Thymus (tissue), 14 donors: ENCODE measurements around the gene SINHCAF. TPM values are rescaled to one million over a fixed set of nuclear protein-coding genes. Genes with fewer than 3 reads are reported as not detected.
"Not testable (repeated sequence)": the region's sequence is repeated elsewhere in the genome, so short reads cannot be mapped to it uniquely, and the experiment has no call there.

Experiments
- DNase-seq, 9 donors: peaks; one replicate each; pipeline ENCODE4 v3.0.0-alpha.2; 2013; ENCODE audit warnings: low spot score in 9 of 9, low read depth in 6 of 9, missing footprints in 1 of 9
- H3K27ac ChIP-seq, 2 donors: one replicate each; pipeline ENCODE4 v1.5.1; 2013; ENCODE audit warnings: control low read depth in 1 of 2, low read depth in 1 of 2, low read length in 1 of 2, mild to moderate bottlenecking in 1 of 2, moderate library complexity in 1 of 2
- H3K27me3 ChIP-seq, 2 donors: one replicate each; pipeline ENCODE4 v1.5.1; 2013; ENCODE audit warnings: low read length in 1 of 2; ENCODE audit not compliant: control insufficient read depth in 2 of 2, insufficient read depth in 1 of 2
- H3K36me3 ChIP-seq, 2 donors: one replicate each; pipeline ENCODE4 v1.5.1; 2013; ENCODE audit warnings: low read length in 1 of 2, mild to moderate bottlenecking in 1 of 2, moderate library complexity in 1 of 2; ENCODE audit not compliant: control insufficient read depth in 2 of 2, insufficient read depth in 2 of 2
- H3K4me1 ChIP-seq, 2 donors: one replicate each; pipeline ENCODE4 v1.5.1; 2013; ENCODE audit warnings: low read length in 2 of 2; ENCODE audit not compliant: control insufficient read depth in 2 of 2, insufficient read depth in 2 of 2
- H3K4me3 ChIP-seq, 2 donors: one replicate each; pipeline ENCODE4 v1.5.1; 2013; ENCODE audit warnings: low read length in 2 of 2, control low read depth in 1 of 2, mild to moderate bottlenecking in 1 of 2
- H3K9me3 ChIP-seq, 2 donors: one replicate each; pipeline ENCODE4 v1.5.1; 2013; ENCODE audit warnings: low read length in 1 of 2, mild to moderate bottlenecking in 1 of 2; ENCODE audit not compliant: control insufficient read depth in 2 of 2, insufficient read depth in 1 of 2
- WGBS: extraction: QIAGEN DNeasy Blood & Tissue Kit; methylation state at CpG from one replicate; pipeline ENCODE4 v1.1.7; 2013; 5-methylcytosine and 5-hydroxymethylcytosine counted together
- long read RNA-seq, 10 donors: transcript quantifications; one replicate each; lab custom pipeline, GENCODE V29; 2026
- polyA plus RNA-seq: library from polyadenylated mRNA; stranded (reverse); fragments of 200-250 nt; gene quantifications from one replicate; pipeline ENCODE4 v1.2.3, GENCODE V29; 2013
- total RNA-seq: library from RNA; stranded (reverse); fragments of 120-200 nt; gene quantifications from one replicate; pipeline ENCODE4 v1.2.4, GENCODE V29; 2013
- donor health status: healthy.

SINHCAF gene, protein sequence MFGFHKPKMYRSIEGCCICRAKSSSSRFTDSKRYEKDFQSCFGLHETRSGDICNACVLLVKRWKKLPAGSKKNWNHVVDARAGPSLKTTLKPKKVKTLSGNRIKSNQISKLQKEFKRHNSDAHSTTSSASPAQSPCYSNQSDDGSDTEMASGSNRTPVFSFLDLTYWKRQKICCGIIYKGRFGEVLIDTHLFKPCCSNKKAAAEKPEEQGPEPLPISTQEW
- 116 TPM for total RNA-seq
- 57.0 TPM for polyA plus RNA-seq
- long read RNA-seq, donor 1, partial matches to known transcripts = 0 of 4 reads
- long read RNA-seq, donor 1, other reads (novel, unspliced or antisense) = 0 of 4 reads
- long read RNA-seq, donor 2 = 0 reads
- long read RNA-seq, donor 3, transcript SINHCAF-201 (6 exons, 3,163 nt) = major isoform, 21 of 27 reads
- long read RNA-seq, donor 3, partial matches to known transcripts = 0 of 27 reads
- long read RNA-seq, donor 3, other reads (novel, unspliced or antisense) = 0 of 27 reads
- long read RNA-seq, donor 4, transcript SINHCAF-201 (6 exons, 3,163 nt) = major isoform, 8 of 11 reads
- long read RNA-seq, donor 4, partial matches to known transcripts = 0 of 11 reads
- long read RNA-seq, donor 4, other reads (novel, unspliced or antisense) = 0 of 11 reads
- long read RNA-seq, donor 5, transcript SINHCAF-201 (6 exons, 3,163 nt) = major isoform, 33 of 55 reads
- long read RNA-seq, donor 5, transcript SINHCAF-202 (5 exons, 3,111 nt) = minor isoform, 6 of 55 reads
- long read RNA-seq, donor 5, partial matches to known transcripts = 6 of 55 reads
- long read RNA-seq, donor 5, other reads (novel, unspliced or antisense) = 5 of 55 reads
- long read RNA-seq, donor 6, transcript SINHCAF-201 (6 exons, 3,163 nt) = major isoform, 22 of 35 reads
- long read RNA-seq, donor 6, transcript SINHCAF-203 (6 exons, 1,555 nt) = minor isoform, 8 of 35 reads
- long read RNA-seq, donor 6, partial matches to known transcripts = 0 of 35 reads
- long read RNA-seq, donor 6, other reads (novel, unspliced or antisense) = 5 of 35 reads
- long read RNA-seq, donor 7, transcript SINHCAF-201 (6 exons, 3,163 nt) = major isoform, 30 of 38 reads
- long read RNA-seq, donor 7, transcript SINHCAF-203 (6 exons, 1,555 nt) = minor isoform, 5 of 38 reads
- long read RNA-seq, donor 7, partial matches to known transcripts = 0 of 38 reads
- long read RNA-seq, donor 7, other reads (novel, unspliced or antisense) = 0 of 38 reads
- long read RNA-seq, donor 8, partial matches to known transcripts = 0 of 4 reads
- long read RNA-seq, donor 8, other reads (novel, unspliced or antisense) = 0 of 4 reads
- long read RNA-seq, donor 9, transcript SINHCAF-201 (6 exons, 3,163 nt) = major isoform, 15 of 19 reads
- long read RNA-seq, donor 9, partial matches to known transcripts = 0 of 19 reads
- long read RNA-seq, donor 9, other reads (novel, unspliced or antisense) = 0 of 19 reads
- long read RNA-seq, donor 10, transcript SINHCAF-201 (6 exons, 3,163 nt) = major isoform, 12 of 15 reads
- long read RNA-seq, donor 10, partial matches to known transcripts = 0 of 15 reads
- long read RNA-seq, donor 10, other reads (novel, unspliced or antisense) = 0 of 15 reads

GRCh38 chr12:31325877-31326631 lies at the start of gene SINHCAF:
SINHCAF (minus strand) TSS chr12:31326150; CDS start chr12:31298204, 27,946 bp downstream.
- peak; percentile 94 to 100 (median 99) for DNase-seq
- Histone ChIP-seq H3K27me3 (no peaks in the 10 kb centered on the region), H3K4me1 (peaks cover 3 to 9% of the 10 kb centered on the region in 2 donors), H3K27ac (peak within 1 kb of the TSS; percentile 87 to 93), H3K4me3 (peak within 1 kb of the TSS; percentile 75 to 88), H3K36me3 (no peaks in the 10 kb centered on the region), H3K9me3 (peaks cover 0 to 3% of the 10 kb centered on the region in 2 donors)
- under 1% methylated on average over 55 of the region's 55 CpGs for WGBS

DNA sequence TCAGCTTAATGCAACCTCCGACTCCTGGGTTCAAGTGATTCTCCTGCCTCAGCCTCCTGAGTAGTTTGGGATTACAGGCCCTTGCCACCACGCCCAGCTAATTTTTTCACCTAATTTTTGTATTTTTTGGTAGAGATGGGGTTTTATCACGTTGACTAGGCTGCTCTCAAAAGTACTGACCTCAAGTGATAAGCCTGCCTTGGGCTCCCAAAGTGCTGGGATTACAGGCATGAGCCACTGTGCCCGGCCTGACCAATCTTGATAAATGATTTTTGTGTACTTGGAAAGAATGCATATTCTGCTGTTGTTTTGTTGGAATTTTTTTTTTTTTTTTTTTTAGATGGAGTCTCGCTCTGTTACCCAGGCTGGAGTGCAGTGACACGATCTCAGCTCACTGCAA lies 49.5 kb upstream of the SINHCAF start:
- not testable (repeated sequence) for H3K9me3 ChIP-seq, H3K4me1 ChIP-seq, H3K27ac ChIP-seq, H3K27me3 ChIP-seq, DNase-seq, H3K36me3 ChIP-seq, H3K4me3 ChIP-seq
- WGBS = 93% methylated on average over 6 of the region's 6 CpGs

DNA sequence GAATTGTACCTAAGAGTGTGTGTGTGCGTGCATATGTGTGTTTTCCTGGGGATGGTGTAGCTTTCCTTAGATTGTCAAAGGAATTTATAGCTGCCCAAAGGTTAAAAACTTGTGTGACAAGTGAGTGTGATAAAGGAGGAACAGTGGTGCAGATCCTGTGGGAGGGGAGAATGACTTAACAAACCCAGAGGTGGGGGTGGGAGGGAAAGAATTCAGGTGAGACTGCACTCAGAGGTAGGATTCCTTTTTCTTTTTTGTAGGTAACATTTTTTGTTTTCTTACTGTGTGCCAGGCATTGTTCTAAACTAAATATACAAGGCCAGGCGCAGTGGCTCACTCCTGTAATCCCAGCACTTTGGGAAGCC lies 45.3 kb upstream of the SINHCAF start:
- no peak overlapping the region for H3K4me3 ChIP-seq
- H3K27ac ChIP-seq = no peak overlapping the region
- H3K27me3 ChIP-seq = no peaks in the 10 kb centered on the region
- no peak for DNase-seq
- no peaks in the 10 kb centered on the region for H3K9me3 ChIP-seq
- H3K36me3 ChIP-seq = no peaks in the 10 kb centered on the region
- H3K4me1 ChIP-seq = peaks cover 0 to 12% of the 10 kb centered on the region in 2 donors
- WGBS = 97% methylated on average over 2 of the region's 2 CpGs

- Histone ChIP-seq H3K27ac (peak overlapping the region; percentile 27 to 48), H3K9me3 (no peaks in the 10 kb centered on the region), H3K36me3 (no peaks in the 10 kb centered on the region), H3K4me1 (peaks cover 0 to 12% of the 10 kb centered on the region in 2 donors), H3K4me3 (no peak overlapping the region), H3K27me3 (no peaks in the 10 kb centered on the region)
- no peak for DNase-seq
- WGBS = 83% methylated on average over 10 of the region's 10 CpGs
Observed at GRCh38 chr12:31370531-31371255, 44.7 kb upstream of the SINHCAF start.

DNA sequence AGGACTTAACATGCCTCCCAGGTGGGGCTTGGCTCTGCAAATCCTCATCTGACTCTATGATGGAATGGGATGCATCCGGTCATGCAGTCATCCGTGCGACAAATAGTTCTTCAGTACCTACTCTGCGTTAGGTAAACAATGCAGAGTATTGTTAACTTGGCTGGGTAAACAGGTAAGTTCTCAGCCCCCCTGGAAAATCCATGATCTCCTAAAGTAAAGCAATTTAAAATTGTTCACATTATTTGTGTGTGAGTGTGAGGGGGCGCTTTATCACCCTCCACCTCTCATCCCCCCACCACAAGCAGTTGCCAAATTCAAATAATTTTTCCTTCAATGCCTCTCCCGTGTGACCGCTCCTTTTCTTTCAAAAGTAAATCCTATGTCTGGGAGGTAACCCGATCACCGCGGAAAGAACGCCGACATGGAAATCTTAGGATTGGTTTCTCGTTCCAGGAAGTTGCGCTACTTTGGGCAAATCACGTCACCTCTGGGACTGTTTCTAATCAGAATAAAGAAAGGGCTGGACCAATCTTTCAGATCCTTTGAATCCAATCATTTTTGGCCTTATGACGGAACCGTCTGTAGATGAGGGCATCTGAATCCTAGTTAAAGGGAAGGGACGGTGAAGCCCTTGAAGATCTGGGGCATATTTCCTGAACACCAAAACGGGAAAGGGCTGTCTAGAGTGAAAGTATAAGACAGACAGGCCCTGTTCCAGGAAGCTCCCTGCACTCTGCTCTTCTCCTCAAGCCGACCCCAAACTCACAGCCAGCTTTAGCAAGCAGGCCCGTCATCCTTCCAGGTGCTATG lies 44.0 kb upstream of the SINHCAF start:
- Histone ChIP-seq H3K4me1 (peaks cover 0 to 12% of the 10 kb centered on the region in 2 donors), H3K27me3 (no peaks in the 10 kb centered on the region), H3K4me3 (no peak overlapping the region), H3K27ac (peak overlapping the region; percentile 25 to 48), H3K36me3 (no peaks in the 10 kb centered on the region), H3K9me3 (no peaks in the 10 kb centered on the region)
- DNase-seq = no peak
- 92% methylated on average over 21 of the region's 21 CpGs for WGBS

DNA sequence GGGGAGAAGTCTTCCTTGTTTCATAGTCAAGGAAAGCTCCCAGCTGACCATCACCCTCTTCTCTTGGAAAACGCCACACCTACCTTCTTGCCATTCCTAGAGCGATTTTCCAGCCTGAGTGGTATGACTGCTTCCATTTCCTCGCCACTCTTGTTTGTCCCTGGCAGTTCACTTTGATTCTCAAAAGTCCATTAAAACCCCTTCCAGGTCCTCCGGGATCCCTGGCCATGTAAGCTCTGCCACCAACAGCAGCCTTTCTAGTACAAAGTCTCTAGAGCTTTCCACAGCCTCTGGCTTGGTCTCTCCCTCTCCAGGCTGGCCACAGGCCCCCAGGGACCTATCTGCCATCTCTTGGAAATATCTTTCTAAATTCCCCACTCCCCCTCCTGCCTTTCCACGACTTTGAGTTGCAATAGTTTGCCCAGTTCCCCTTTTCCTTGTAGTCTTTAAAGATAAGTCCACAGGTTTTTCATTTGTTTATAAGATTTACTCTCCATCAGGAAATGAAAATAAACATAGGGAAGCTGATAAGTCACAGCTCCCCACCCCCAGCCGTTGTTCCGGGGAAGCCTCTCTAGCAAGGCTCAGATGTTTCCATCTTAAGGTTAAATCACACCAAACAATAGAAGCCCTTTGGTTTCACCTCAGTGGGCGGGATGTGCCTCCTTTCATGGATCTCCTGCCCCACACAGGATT lies 42.9 kb upstream of the SINHCAF start:
- H3K27ac ChIP-seq = no peak overlapping the region
- no peak overlapping the region for H3K4me3 ChIP-seq
- no peak for DNase-seq
- 68% methylated on average over 8 of the region's 8 CpGs for WGBS
- H3K36me3 ChIP-seq = no peaks in the 10 kb centered on the region
- H3K27me3 ChIP-seq = no peaks in the 10 kb centered on the region
- H3K4me1 ChIP-seq = peaks cover 0 to 15% of the 10 kb centered on the region in 2 donors
- H3K9me3 ChIP-seq = no peaks in the 10 kb centered on the region

GRCh38 chr12:31366104-31366621 lies 40.2 kb upstream of the SINHCAF start:
- DNase-seq = no peak
- 97% methylated on average over 11 of the region's 11 CpGs for WGBS
- Histone ChIP-seq H3K4me3 (no peak overlapping the region), H3K4me1 (peaks cover 0 to 35% of the 10 kb centered on the region in 2 donors), H3K27ac (no peak overlapping the region), H3K9me3 (peaks cover 0 to 3% of the 10 kb centered on the region in 2 donors), H3K27me3 (no peaks in the 10 kb centered on the region), H3K36me3 (no peaks in the 10 kb centered on the region)
